Measurements from ENCODE around the gene RDH14.

- TF ChIP-seq CTCF (conservative IDR thresholded peaks at IDR 0.05; ENCODE audit: low read depth in 2 of 2), result no peak
- TF ChIP-seq EZH2phosphoT487 (IDR thresholded peaks at IDR 0.05; ENCODE audit: unreplicated experiment), result no peak
These were observed 34.6 kb downstream of the RDH14 start for GRCh38 chr2:18525852-18526251.
